HEK293T (cell line): ENCODE data around the gene PLCL2.

ENCODE experiments used
- BHLHE40 ChIP-seq: fragments of 450-650 bp; IDR thresholded peaks from 2 replicates; pipeline ENCODE4 v1.6.1; 2016; ENCODE audit warnings: mild to moderate bottlenecking, moderate library complexity, borderline replicate concordance
- NFRKB ChIP-seq: fragments of 450-650 bp; IDR thresholded peaks from 2 replicates; pipeline ENCODE4 v1.6.1; 2016; ENCODE audit warnings: mild to moderate bottlenecking, moderate library complexity
- SUZ12 ChIP-seq: fragments of 450-650 bp; IDR thresholded peaks from 2 replicates; pipeline ENCODE4 v1.6.1; 2016; ENCODE audit warnings: mild to moderate bottlenecking

DNA sequence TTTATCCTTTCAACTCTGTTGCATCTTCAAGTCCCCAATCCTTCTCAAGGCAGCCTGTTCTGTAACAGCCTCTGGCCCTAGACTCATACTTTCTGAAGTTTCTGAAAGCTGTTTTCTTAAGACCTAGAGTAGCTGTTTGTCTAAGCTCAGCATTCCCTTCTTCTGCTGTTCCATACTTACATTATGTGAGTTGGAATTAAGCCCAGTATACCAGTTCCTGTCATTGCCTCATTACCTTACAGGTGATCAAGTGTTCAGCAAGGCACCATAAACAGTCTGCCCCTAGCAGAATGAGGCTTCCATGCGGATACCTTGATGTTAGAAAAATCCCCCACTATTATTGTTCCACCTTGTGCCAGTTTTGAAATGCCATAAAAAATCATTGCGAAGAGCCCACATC is 180.6 kb downstream of the PLCL2 start:
- TF ChIP-seq NFRKB = no peak
- TF ChIP-seq SUZ12 = no peak
- TF ChIP-seq BHLHE40 = no peak
